Ishikawa (cell line): ENCODE measurements around the gene SERHL2.

Experiments used
- CEBPB ChIP-seq: IDR thresholded peaks from 2 replicates; pipeline ENCODE4 v1.6.1; 2012
- CREB1 ChIP-seq: IDR thresholded peaks from 2 replicates; pipeline ENCODE4 v1.6.1; 2012; ENCODE audit warnings: low read depth
- EGR1 ChIP-seq: IDR thresholded peaks from 2 replicates; pipeline ENCODE4 v1.6.1; 2012
- EP300 ChIP-seq: IDR thresholded peaks from 2 replicates; pipeline ENCODE4 v1.6.1; 2012; ENCODE audit warnings: borderline replicate concordance
- FOXM1 ChIP-seq: IDR thresholded peaks from 2 replicates; pipeline ENCODE4 v1.6.1; 2012; ENCODE audit warnings: low read depth, borderline replicate concordance
- MAX ChIP-seq: IDR thresholded peaks from 2 replicates; pipeline ENCODE4 v1.6.1; 2012
- NFIC ChIP-seq: IDR thresholded peaks from 2 replicates; pipeline ENCODE4 v1.6.1; 2012
- RAD21 ChIP-seq: IDR thresholded peaks from 2 replicates; pipeline ENCODE4 v1.6.1; 2012; ENCODE audit warnings: low read depth
- REST ChIP-seq: IDR thresholded peaks from 2 replicates; pipeline ENCODE4 v1.6.1; 2012; ENCODE audit warnings: low read depth, mild to moderate bottlenecking
- TAF1 ChIP-seq: IDR thresholded peaks from 2 replicates; pipeline ENCODE4 v1.6.1; 2012; ENCODE audit warnings: low read depth, mild to moderate bottlenecking
- TCF12 ChIP-seq: IDR thresholded peaks from 2 replicates; pipeline ENCODE4 v1.6.1; 2012; ENCODE audit warnings: low read depth
- TEAD4 ChIP-seq: IDR thresholded peaks from 2 replicates; pipeline ENCODE4 v1.6.1; 2012
- USF1 ChIP-seq: IDR thresholded peaks from 2 replicates; pipeline ENCODE4 v1.6.1; 2012
- YY1 ChIP-seq: IDR thresholded peaks from 2 replicates; pipeline ENCODE4 v1.6.1; 2012; ENCODE audit warnings: low read depth
- ZBTB7A ChIP-seq: IDR thresholded peaks from 2 replicates; pipeline ENCODE4 v1.6.1; 2012; ENCODE audit warnings: low read depth

Gene SERHL2

GRCh38 chr22:42587588-42588175, 33.9 kb downstream of the SERHL2 start:
- TF ChIP-seq NFIC (no peak), TCF12 (no peak), EGR1 (no peak), REST (no peak), USF1 (no peak), ZBTB7A (no peak), EP300 (no peak), RAD21 (no peak), YY1 (no peak), MAX (no peak), TEAD4 (no peak), FOXM1 (no peak), TAF1 (no peak), CREB1 (no peak), CEBPB (no peak)

- TF ChIP-seq TEAD4 (no peak), TAF1 (no peak), CEBPB (no peak), USF1 (no peak), ZBTB7A (no peak), CREB1 (no peak), NFIC (no peak), EGR1 (no peak), RAD21 (no peak), MAX (no peak), FOXM1 (no peak), TCF12 (no peak), YY1 (no peak)
Observed at GRCh38 chr22:42591987-42592386, 38.2 kb downstream of the SERHL2 start.

- TF ChIP-seq FOXM1, result no peak
- no peak for TF ChIP-seq REST
- TF ChIP-seq ZBTB7A, result no peak
- TF ChIP-seq MAX, result no peak
- TF ChIP-seq CEBPB, result no peak
- TF ChIP-seq CREB1, result no peak
- no peak for TF ChIP-seq USF1
- no peak for TF ChIP-seq TEAD4
- no peak for TF ChIP-seq TCF12
- TF ChIP-seq NFIC, result no peak
Observed at GRCh38 chr22:42595434-42595833, 41.7 kb downstream of the SERHL2 start.

- TF ChIP-seq CREB1 (no peak), YY1 (no peak), CEBPB (no peak), TAF1 (no peak), EP300 (no peak), RAD21 (no peak), REST (no peak), NFIC (no peak), TEAD4 (no peak), USF1 (no peak), MAX (no peak), ZBTB7A (no peak), EGR1 (no peak), TCF12 (no peak), FOXM1 (no peak)
Observed at GRCh38 chr22:42596336-42596735, 42.6 kb downstream of the SERHL2 start.
